Activated gamma-delta T cell (primary cell): ENCODE data around the gene PAQR3.
"Not testable (repeated sequence)": the region's sequence is repeated elsewhere in the genome, so short reads cannot be mapped to it uniquely, and the experiment has no call there.

Experiments used
- DNase-seq: peaks from one replicate; lab custom pipeline; 2025; lab: John Stamatoyannopoulos, UW

The PAQR3 gene

DNA sequence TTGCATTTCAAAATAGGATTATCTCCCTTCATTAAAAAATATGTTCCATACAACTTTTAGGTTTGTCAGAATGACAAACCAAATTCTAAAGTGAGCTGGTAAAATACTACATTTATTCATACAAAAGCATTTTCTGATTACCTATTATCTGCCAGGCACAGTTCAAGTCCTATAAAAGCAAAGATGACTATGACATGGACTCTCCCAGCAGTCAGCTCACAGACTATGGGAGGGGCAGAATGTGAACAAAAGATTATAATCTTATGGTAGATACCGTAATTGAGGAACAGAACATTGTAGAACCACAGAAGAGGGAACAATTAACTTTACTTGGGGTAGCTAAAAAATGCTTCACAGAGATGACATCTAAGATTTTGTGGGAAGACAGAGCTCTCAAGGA, 12.4 kb downstream of the PAQR3 start:
- no peak for DNase-seq

DNA sequence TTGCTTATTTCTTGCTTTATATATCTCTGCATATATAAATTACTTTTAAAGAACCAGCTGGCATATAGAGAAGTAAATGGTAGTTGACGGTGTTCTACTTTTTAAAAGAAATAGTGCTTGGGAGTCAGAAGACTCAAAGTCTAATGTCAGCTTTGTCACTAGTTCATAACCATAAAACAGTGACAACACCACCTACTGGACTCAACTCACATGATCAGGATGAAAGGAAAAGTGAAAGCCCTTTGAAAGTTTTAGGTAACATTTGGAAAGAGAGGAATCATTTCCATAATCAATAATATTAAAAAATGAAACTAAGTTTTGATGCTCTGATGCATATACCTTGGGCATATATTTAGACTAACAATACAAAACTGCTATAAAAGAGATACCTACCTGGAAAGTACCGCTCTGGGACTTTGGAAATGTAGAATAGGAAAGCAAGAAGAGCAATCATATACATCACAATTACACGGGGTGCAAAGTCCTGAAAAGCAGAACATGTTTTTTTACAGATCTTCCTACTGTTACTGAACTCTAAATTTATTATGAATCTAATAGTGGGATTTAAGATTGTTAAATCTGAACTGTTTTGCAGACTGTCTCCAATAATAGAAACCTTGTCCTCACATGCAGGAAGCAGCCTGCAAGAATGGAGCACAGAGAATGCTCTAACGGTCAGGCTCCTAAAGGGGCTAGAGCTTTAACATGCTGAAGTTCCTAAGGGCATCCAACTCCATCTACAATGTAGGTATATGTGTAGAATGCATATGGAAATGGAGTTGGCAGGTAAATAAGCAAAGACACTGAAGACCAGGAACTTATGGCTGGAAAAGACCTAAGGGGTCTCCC, 15.6 kb downstream of the PAQR3 start:
- DNase-seq, result no peak

DNA sequence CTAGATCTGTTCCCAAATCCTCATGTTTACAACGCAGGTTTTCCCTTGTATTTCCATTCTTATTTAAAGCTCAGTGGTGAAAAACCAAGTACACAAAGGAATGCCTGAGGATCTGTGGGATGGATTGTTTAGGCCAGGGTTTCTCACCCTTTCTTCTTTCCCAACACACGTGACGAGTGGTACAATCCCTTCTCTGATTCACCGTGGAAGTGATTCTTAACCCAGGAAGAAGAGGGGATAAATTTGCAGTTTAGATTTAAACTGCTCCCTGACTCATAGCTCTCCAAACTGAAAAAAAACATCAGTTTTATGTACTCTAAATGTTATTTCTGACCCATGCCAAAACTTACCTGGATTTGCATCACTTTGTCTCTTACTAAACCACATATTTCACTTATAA, 17.0 kb downstream of the PAQR3 start:
- DNase-seq, result no peak

DNA sequence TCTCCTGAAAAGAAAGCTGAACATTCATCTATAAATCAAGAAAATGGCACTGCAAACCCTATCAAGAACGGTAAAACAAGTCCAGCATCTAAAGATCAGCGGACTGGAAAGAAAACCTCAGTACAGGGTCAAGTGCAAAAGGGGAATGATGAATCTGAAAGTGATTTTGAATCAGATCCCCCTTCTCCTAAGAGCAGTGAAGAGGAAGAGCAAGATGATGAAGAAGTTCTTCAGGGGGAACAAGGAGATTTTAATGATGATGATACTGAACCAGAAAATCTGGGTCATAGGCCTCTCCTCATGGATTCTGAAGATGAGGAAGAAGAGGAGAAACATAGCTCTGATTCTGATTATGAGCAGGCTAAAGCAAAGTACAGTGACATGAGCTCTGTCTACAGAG, 28.6 kb downstream of the PAQR3 start:
- DNase-seq, result no peak

DNA sequence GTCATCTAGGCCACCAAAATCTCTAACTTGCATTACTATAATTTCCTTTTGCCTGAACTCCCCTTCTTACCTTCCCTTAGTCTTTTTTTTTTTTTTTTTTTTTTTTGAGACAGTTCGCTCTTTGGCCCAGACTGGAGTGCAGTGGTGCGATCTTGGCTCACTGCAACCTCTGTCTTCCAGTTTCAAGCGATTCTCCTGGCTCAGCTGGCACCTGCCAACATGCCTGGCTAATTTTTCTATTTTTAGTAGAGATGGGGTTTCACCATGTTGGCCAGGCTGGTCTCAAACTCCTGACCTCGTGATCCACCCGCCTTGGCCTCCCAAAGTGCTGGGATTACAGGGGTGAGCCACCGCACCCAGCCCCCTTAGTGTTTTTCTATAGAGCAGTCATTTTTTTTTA, 30.3 kb downstream of the PAQR3 start:
- not testable (repeated sequence) for DNase-seq

DNA sequence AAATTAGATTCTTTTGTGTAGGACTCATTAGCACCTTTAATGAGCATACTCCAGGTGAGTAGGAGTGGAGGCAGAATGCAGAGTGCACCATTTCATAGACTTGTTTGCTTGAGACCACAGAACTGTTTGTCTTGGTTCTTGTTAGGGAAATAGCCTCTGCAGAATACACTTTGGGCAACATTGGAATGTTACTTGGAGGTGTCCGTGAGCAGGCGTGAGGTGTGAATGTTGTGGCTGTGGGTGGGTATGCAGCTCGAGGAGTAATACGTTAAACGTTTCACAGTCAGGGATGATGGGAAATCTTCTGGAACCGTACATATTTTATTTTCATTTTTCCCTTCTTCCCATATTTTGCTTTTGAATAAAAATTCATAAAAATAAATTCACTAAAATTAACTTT, 31.6 kb downstream of the PAQR3 start:
- DNase-seq, result no peak

DNA sequence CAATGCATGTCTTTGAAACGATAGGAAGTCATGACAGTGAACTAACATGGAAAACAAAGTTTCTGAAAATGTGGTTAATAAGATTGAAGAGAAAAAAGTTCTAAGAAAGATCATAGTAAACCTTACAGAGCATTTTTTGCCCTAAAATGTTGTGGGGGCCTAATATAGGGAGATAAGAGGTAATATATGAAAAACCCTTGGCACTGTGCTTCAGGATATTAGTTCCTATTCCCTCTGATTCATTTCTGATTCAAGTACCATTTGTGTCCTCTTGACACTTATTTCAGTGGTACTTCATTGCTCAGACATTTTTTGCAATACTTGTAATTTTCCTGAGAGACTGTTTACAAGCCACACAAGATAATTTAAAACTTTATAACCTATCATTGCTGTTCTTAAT, 35.1 kb downstream of the PAQR3 start:
- DNase-seq, result no peak

DNA sequence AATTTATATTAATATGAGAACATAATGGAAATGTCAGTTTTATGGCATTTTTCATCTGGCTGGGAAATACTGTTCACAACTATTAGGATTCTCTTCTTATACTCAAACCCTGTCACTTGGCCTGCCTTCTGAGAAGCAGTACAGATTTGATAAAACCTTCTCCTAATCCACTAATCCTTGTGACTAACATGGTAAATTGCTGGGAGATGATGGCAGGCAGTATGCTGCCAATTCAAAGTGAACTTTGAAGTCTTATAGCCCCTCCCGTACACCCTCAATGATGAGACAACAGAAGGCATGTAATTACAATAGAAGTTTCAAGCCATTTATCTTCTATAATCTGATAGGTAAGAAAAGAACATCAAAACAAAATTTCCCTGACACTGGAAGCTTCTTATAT, 36.9 kb downstream of the PAQR3 start:
- DNase-seq, result no peak

DNA sequence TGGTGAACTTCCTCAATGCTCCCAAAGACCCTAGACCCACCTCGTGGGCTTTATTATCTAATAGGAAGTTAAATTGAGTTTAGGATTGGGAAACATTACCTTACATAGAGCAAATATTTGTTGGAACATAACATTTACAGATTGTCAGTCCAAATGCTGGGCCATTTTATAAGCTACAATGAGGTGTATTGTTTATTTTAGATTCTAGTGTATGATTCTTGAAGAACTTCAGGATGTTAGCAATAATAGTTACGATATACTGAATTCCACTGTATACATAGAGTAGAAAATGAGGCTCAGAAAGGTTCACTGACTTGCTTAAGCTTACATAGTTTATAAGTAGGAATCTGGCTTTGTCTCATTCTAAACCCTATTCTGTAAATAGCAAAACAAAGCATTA, 37.4 kb downstream of the PAQR3 start:
- DNase-seq, result no peak

DNA sequence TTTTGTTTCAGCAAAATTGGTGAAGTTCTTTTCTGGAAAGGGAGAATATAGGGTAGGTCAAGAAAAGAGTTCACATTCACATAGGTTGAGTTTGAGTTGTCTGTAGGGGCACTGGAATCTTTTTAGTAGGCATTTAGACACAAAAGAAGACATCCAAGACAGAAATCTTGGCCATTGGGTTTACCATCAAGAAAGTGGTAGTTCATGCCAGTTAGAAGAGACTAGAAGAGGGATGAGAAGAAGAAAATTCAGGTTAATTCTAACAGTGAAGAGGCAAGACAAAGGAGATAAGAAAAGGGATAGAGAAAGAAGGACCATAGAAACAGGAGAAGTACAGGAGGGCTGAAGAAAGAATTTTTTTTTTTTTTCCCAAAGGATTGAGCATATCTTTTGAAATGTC, 39.9 kb downstream of the PAQR3 start:
- no peak for DNase-seq

DNA sequence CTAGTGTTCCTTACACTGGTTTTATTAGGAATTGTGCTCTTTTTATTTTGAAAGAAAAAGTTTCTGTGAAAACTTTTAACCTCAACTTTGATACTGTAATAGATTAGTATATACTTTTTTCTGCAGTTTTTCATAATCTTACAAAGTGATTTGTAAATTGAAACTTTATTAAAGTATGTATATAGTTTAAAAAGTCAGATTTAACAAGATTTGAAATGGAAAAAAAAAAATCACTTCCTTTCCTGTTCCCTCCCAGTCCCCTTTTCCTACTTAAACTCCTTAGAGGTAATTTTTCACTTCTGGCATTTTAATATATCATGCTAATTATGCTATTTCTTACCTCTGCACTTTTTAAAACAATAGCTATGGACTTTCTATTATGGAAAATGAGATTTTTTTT, 49.3 kb downstream of the PAQR3 start:
- no peak for DNase-seq

DNA sequence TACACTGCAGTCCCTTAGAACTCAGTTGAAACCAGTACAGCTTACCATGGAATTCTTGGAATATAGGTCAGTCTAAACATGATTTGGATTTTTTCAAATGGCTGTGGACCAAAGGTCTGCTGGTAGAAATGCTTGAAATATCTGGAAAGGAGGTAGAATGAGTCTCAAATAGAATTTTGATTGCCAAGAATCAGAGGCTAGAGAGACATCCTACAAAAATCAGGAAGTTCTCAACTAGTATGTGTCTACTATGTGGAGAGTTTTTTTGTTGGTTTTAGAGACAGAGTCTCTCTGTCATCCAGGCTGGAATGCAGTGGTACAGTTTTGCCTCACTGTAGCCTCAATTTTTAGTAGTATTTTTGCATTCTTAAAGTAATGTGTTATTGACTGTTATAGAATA, 53.6 kb downstream of the PAQR3 start:
- no peak for DNase-seq

DNA sequence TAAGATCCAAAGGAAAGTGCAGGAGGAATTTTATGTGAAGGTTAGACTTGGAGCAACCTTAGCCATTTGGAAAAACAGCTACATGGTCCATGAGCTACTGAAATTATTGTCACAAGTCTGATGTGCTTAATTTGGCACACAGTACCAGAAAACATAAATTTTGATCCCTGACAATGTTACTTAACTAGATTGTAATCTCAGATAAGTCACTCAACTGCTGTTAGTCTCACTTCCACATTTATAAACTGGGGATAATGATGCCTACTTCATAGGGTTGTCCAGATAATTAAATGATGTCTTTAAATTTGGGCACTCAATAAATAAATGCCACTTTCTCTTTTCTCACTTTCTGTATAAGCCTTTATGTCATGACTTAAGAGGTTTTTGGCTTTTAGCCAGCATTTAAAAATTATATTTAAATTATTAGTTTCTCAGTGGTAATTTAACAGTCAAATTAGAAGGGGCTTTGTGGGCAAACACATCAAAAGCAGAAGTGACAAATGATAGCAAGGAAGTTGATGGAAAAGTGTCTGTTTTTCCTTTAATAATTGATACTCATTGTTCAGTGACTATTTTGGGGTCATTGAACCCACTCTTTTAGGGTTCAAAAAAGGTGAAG, 58.3 kb downstream of the PAQR3 start:
- no peak for DNase-seq

DNA sequence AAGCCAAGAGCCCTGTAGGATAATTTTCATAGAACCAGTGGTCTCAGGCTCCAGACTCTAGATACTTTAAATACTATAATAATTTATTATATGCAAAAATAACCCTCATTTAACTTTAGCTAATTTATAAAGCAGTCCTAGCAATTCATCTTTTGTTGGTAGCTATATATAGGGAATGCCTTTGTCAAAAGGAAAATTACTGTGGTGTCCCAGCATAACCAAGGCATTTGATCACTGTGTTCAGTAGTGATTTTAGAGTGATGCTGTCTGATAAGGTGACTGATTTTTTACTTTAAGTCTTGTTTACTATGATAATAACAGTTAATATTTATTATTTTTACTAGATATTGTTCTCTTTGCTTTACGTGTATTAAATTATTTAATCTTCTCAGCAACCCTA, 61.2 kb downstream of the PAQR3 start:
- DNase-seq, result no peak

DNA sequence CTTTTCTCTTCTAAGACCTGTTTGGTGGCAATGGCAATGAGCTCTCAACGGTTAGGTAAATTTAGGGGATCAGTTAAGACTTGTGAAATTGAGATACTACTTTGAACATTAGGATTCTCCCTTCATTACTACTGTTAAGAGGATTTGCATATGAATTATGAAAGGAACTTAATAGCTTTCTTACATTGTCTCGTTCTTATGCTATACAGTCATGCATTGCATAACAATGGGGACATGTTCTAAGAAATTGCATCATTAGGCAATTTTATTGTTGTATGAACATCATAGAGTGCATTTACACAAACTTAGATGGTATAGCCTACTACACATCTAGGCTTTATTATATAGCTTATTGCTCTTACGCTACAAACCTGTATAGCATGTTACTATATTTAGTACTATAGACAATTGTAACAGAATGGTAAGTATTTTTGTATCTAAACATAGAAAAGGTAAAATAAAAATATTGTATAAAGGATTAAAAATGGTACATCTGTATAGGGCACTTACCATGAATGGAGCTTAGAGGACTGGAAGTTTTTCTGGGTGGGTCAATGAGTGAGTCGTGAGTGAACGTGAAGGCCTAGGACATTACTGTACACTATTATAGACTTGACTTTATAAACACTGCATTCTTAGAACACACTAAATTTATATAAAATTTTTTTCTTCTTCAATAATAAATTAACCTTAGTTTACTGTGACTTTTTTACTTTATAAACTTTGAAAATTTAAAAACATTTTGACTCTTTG, 62.5 kb downstream of the PAQR3 start:
- no peak for DNase-seq

DNA sequence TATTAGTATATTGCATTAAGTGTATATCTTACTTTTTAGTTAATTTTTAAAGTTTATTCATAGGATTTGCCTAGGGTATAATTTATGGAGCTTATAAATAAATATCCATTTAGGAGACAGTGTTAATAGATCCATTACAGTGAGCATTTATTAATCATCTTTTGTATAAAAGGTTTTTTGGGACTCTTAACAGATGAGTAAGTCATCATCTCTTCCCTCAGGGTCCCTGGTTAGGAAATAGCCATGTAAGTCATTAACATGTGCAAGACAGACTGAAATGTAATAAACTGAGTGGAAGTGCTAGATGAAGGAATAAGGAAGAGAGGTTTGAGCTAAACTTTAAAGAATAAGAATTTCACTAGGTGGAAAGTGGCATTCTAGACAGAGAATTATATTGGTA, 69.2 kb downstream of the PAQR3 start:
- no peak for DNase-seq

DNA sequence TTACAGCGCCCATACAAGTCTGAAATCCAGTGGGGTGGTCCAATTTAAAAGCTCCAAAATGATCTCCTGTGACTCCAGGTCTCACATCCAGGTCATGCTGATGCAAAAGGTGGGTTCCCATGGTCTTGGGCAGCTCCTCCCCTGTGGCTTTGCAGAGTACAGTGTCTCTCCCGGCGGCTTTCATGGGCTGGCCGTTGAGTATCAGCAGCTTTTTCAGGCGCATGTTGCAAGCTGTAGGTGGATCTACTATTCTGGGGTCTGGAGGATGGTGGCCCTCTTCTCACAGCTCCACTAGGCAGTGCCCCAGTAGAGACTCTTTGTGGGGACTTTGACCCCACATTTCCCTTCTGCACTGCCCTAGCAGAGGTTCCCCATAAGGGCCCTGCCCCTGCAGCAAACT, 70.5 kb downstream of the PAQR3 start:
- not testable (repeated sequence) for DNase-seq

DNA sequence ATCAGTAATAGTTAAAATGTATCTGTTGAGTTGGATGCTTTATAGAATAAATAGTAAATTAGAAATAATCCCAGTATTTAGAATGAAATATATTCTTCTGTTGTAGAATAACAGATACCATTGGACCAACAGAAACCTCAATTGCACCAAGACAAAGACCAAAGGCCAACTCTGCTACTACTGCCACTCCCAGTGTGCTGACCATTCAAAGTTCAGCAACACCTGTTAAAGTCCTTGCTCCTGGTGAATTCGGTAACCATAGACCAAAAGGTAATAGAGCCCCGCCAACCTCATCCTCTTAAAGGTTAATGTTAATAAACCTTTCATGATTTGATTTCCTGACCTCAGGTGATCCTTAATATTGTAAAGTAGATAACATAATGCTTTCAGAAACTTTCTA, 73.8 kb downstream of the PAQR3 start:
- DNase-seq, result no peak

DNA sequence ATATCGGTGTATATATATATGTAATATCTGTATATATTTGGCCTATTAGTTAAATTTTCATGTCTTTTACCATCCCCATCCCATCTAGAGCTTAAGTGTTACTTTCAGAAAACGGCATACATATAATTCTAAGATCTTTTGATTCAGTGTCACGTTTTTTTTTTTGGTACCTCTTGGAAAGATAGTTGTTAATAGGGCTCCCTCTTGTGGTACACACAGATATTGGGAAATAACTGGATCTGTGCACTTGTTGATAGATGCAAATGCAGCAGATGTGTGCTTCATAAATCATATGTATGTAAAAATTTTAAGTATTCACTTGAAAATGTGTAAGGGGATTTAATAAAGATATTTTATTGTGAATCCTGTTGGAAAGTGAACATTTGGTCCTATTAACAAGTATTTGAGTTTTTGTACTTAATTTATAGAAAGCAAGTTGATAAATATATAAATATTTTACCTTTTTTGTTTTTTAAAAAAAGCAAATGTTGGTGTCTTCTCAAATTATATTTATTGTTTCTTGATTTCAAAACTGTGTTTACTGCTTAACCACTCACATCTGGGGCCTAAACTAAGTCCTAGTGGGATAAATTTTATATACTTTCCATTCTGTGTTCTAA, 74.7 kb downstream of the PAQR3 start:
- no peak for DNase-seq

DNA sequence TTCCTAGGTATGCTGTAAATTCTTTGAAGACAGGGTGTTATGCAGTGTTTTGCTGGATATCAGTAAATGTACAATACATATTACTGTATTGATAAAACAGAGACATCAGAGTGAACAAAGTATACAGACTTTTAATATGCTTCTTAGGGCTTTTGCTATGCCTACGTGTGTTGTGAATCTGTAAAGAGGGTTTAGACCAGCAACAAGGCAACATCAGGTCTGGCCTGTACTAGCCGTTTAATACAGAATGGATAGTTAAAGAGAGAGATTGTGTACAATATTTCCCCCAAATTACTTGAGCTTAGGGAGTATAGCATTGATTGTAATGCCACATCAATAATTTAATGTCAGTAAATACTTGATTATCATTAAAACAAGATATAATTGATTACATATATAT, 75.2 kb downstream of the PAQR3 start:
- no peak for DNase-seq

DNA sequence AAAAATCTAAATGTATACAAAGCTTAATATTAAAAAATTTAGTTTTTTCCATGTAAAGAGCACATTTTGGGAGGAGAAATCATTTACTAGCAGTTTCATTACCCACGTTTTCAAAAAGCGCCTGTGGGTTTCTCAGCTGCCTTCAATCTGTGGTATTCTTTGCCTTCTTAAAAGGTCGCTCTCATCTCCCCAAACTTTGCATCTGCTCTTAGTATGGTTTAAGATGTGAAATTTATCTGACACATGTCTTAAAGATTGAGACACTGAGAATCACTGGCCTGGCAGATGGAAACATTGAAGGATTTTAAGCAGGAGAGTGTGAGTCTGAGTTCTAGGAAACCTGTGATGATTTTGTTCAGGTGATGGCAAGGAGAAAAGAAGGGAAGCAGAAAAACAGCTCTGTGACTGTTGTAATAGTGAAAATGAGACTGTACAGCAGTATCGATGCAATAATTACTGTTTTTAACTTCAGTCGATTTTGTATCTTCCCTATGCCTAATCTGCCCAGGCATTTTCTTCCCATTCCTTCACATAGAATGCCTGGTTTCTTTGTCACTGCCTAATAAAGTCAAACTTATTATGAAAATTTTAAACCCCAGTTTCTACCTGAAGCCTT, 75.9 kb downstream of the PAQR3 start:
- DNase-seq, result no peak

DNA sequence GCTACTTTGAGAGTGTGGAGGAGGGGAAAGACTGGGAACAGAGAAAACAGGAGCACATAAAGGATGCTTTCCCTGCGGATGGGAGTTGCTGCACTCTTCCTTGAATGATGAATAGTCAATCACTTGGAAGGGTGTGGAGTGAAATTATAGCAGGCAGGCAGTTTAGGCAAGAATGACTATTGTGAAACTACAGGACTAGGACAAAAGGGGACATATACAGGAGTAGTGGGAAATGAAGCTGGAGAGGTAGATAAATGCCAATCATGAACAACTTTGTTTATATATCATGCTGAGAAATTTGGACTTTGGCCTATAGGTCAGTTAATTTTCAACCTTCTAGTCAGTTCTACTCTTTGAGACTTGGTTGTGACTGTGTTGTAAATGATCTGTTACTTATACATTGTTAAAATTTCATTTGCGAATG, 76.9 kb downstream of the PAQR3 start:
- no peak for DNase-seq
